DND-41 (cell line): ENCODE data around the gene TIPARP.

Experiments used
- EZH2 ChIP-seq: IDR thresholded peaks from 3 replicates; pipeline ENCODE4 v1.6.1; 2012; ENCODE audit warnings: borderline replicate concordance, low read depth, mild to moderate bottlenecking, moderate library complexity, low read length, inconsistent platforms; ENCODE audit not compliant: severe bottlenecking
- TF ChIP-seq, protein P1 (sequence below): IDR thresholded peaks from 2 replicates; pipeline ENCODE4 v1.5.1; 2012; ENCODE audit warnings: borderline replicate concordance, low read length, moderate library complexity, mild to moderate bottlenecking; ENCODE audit not compliant: poor library complexity, severe bottlenecking; ENCODE audit errors: extremely low read depth

DNA sequence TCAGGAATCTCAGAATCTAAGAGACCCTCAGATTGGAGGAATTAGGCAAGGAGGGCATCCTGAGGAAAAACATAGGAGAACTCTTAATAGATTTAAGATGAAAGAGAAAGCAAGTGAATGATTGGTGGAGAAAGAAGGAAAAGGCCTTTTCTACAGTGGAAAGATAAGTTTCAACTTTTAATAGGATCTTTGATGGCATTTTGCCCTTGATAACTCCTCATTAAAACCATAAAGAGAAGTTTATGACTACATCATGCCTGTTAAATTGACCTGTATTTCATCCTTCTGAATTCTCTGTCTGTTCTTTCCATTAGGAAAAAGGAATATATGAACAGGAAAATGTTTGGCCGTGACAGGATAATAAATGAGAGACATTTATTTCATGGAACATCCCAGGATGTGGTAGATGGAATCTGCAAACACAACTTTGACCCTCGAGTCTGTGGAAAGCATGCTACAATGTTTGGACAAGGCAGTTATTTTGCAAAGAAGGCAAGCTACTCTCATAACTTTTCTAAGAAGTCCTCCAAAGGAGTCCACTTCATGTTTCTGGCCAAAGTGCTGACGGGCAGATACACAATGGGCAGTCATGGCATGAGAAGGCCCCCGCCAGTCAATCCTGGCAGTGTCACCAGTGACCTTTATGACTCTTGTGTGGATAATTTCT is 30.1 kb downstream of the TIPARP start:
- TF ChIP-seq, protein P1, sequence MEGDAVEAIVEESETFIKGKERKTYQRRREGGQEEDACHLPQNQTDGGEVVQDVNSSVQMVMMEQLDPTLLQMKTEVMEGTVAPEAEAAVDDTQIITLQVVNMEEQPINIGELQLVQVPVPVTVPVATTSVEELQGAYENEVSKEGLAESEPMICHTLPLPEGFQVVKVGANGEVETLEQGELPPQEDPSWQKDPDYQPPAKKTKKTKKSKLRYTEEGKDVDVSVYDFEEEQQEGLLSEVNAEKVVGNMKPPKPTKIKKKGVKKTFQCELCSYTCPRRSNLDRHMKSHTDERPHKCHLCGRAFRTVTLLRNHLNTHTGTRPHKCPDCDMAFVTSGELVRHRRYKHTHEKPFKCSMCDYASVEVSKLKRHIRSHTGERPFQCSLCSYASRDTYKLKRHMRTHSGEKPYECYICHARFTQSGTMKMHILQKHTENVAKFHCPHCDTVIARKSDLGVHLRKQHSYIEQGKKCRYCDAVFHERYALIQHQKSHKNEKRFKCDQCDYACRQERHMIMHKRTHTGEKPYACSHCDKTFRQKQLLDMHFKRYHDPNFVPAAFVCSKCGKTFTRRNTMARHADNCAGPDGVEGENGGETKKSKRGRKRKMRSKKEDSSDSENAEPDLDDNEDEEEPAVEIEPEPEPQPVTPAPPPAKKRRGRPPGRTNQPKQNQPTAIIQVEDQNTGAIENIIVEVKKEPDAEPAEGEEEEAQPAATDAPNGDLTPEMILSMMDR: no peak
- TF ChIP-seq EZH2: no peak
